ENCODE data around the gene UBE2O.

Gene UBE2O

GRCh38 chr17:76437467-76438402 lies 15.2 kb downstream of the UBE2O start:
- DNase-seq: no peak

- DNase-seq: no peak
Measured at GRCh38 chr17:76435751-76436150, 17.2 kb downstream of the UBE2O start.

GRCh38 chr17:76434870-76435269 lies 18.1 kb downstream of the UBE2O start:
- DNase-seq: no peak

- DNase-seq: no peak
Measured at GRCh38 chr17:76433693-76434092, 19.3 kb downstream of the UBE2O start.

GRCh38 chr17:76432712-76433336 lies 20.1 kb downstream of the UBE2O start:
- DNase-seq: no peak

- no peak for DNase-seq
Measured at GRCh38 chr17:76432004-76432403, 20.9 kb downstream of the UBE2O start.

- no peak for DNase-seq
Measured at GRCh38 chr17:76431509-76431908, 21.4 kb downstream of the UBE2O start.

- no peak for DNase-seq
Measured at GRCh38 chr17:76428511-76428910, 24.4 kb downstream of the UBE2O start.

GRCh38 chr17:76427501-76428231 lies 25.3 kb downstream of the UBE2O start:
- DNase-seq: no peak

GRCh38 chr17:76426853-76427252 lies 26.1 kb downstream of the UBE2O start:
- no peak for DNase-seq

- no peak for DNase-seq
Measured at GRCh38 chr17:76422860-76423259, 30.1 kb downstream of the UBE2O start.

- DNase-seq: no peak
Measured at GRCh38 chr17:76422406-76422805, 30.5 kb downstream of the UBE2O start.

GRCh38 chr17:76421044-76421407 lies 31.9 kb downstream of the UBE2O start:
- DNase-seq: no peak

- DNase-seq: no peak
Measured at GRCh38 chr17:76420356-76421043, 32.5 kb downstream of the UBE2O start.

- no peak for DNase-seq
Measured at GRCh38 chr17:76419576-76420260, 33.2 kb downstream of the UBE2O start.

GRCh38 chr17:76417499-76418143 lies 35.3 kb downstream of the UBE2O start:
- no peak for DNase-seq

GRCh38 chr17:76416899-76417298 lies 36.1 kb downstream of the UBE2O start:
- no peak for DNase-seq

GRCh38 chr17:76416457-76416856 lies 36.5 kb downstream of the UBE2O start:
- no peak for DNase-seq

- DNase-seq: no peak
Measured at GRCh38 chr17:76415786-76416185, 37.2 kb downstream of the UBE2O start.

GRCh38 chr17:76414334-76415295 lies 38.3 kb downstream of the UBE2O start:
- no peak for DNase-seq

- no peak for DNase-seq
Measured at GRCh38 chr17:76411247-76411646, 41.7 kb downstream of the UBE2O start.

All from stimulated activated naive CD4-positive, alpha-beta T cell (primary cell).